Dendritic cell treated with granulocyte-macrophage colony-stimulating factor and Interleukin-4, amounts not matched to agents 40 ng/mL and 50 ng/mL, for 4 days (primary cell): ENCODE data around the gene RIMS3.
"Not testable (repeated sequence)": the region's sequence is repeated elsewhere in the genome, so short reads cannot be mapped to it uniquely, and the experiment has no call there.

ENCODE experiments used
- H3K27ac Mint-ChIP-seq: one replicate; pipeline ENCODE4 v1.8.0; 2022; ENCODE audit warnings: mild to moderate bottlenecking, mixed read lengths
- H3K27me3 Mint-ChIP-seq: one replicate; pipeline ENCODE4 v1.8.0; 2022; ENCODE audit warnings: mild to moderate bottlenecking, mixed read lengths
- H3K36me3 Mint-ChIP-seq: one replicate; pipeline ENCODE4 v1.8.0; 2022; ENCODE audit warnings: low read depth, mixed read lengths
- H3K4me1 Mint-ChIP-seq: one replicate; pipeline ENCODE4 v1.8.0; 2022; ENCODE audit warnings: low read depth, mixed read lengths
- H3K4me3 Mint-ChIP-seq: one replicate; pipeline ENCODE4 v1.8.0; 2022; ENCODE audit warnings: mild to moderate bottlenecking, moderate library complexity, mixed read lengths
- H3K9me3 Mint-ChIP-seq: one replicate; pipeline ENCODE4 v1.8.0; 2022; ENCODE audit warnings: mixed read lengths
- intact Hi-C: fragments of 100-400 bp; cut with micrococcal nuclease; formaldehyde crosslinking; loops from one replicate; pipeline ENCODE4 v1.15.0; 2022

The RIMS3 gene

DNA sequence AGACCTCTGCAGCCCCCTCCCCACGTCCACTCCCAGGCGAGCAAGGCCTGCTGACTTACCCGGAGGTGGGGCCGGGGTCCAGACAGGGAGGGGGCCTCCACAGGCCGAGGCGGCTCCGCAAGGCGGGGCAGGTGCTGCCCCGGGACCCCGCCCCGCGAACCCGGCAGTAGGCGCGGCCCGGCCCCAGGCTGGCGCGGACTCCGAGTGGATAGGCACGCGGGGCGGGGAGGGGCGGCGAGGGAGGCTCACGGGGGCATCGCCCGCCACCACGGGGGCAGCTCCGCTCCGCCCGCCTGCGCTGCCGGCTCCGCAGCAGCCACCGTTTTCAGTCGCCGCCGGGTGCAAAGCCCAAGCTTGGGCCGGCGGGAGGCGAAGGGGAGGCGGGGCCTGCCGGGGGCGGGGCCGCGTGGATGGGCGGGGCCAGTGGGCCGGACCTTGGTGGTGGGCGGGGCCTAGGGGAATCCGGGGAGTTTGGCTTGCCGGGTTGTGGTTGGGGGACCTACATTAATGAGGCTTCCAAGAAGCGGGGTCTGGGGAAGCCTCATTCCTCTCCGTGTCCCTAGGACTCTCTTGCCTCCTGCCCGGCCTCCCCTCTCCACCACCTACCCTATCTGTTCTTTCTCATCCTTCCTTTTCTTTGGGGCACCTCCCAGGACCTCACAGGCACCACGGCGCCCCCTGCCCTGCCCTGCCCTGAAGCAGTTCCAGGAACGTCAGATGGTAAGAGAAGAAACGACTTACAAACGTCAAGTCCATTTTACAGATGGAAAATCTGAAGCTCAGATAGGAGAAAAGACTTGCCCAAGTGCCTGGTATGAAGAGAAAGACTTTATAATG, at the start of gene RIMS3:
TSS of gene RIMS3 (minus strand) at position 348 of the 837 bp plus-strand sequence. CDS start 23,757 bp downstream, outside the sequence.
- Mint-ChIP-seq H3K4me1 (peaks cover 41% of the 10 kb centered on the region), H3K27ac (peak within 1 kb of the TSS; percentile 74), H3K9me3 (no peaks in the 10 kb centered on the region)

DNA sequence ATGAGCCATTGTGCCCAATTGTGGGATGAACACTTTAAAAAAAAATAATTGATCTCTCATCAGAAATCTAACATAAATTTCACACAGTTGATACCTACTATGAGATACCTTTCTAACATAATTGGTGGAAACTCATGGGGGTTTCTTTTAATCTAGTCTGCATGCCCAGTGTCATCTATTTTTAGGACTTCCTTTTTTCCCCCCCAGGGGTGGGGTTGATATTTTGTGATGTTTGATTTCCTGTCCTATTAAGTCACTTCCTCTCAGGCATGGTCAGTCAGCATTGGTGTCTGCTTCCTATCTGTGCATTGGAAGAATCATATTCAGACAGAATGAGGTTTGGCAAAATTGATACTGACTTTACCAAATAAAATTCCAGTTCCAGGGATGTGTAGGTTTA, 47.5 kb upstream of the RIMS3 start:
- Mint-ChIP-seq H3K27ac (peak overlapping the region; percentile 80), H3K4me1 (peaks cover 56% of the 10 kb centered on the region), H3K4me3 (no peak overlapping the region), H3K36me3 (peaks cover 7% of the 10 kb centered on the region), H3K27me3 (no peaks in the 10 kb centered on the region), H3K9me3 (no peaks in the 10 kb centered on the region)
- intact Hi-C loops = no loop called here

More for the DNA sequence above, at the start of gene RIMS3:
- H3K4me3 Mint-ChIP-seq = peak within 1 kb of the TSS; percentile 81
- no peaks in the 10 kb centered on the region for H3K36me3 Mint-ChIP-seq
- H3K27me3 Mint-ChIP-seq = peaks cover 20% of the 10 kb centered on the region
- intact Hi-C loops = no loop called here

DNA sequence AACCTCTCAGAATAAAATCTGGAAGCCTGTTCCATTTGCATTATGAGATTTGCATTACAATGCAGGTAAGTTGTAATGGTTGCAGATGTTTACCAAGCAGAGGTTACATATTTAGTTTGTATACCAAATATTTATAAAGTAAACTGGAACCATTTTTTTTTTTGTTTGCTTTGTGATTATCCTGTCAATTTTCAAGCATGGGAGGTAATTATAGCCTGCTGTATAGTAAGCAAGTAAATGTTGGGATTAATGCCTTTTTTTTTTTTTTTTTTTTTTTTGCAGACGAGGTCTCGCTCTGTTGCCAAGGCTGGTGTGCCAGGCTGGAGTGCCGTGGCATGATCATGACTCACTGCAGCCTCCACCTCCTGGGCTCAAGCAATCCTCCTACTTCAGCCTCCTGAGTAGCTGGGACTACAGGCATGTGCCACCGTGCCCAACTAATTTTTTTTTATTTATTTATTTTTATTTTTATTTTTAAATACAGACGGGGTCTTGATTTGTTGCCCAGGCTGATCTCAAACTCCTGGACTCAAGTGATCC, 47.0 kb upstream of the RIMS3 start:
- peaks cover 56% of the 10 kb centered on the region for H3K4me1 Mint-ChIP-seq
- H3K27ac Mint-ChIP-seq = peak overlapping the region; percentile 80
- H3K27me3 Mint-ChIP-seq = no peaks in the 10 kb centered on the region
- peaks cover 7% of the 10 kb centered on the region for H3K36me3 Mint-ChIP-seq
- H3K4me3 Mint-ChIP-seq = no peak overlapping the region
- no peaks in the 10 kb centered on the region for H3K9me3 Mint-ChIP-seq
- intact Hi-C loops = no loop called here

DNA sequence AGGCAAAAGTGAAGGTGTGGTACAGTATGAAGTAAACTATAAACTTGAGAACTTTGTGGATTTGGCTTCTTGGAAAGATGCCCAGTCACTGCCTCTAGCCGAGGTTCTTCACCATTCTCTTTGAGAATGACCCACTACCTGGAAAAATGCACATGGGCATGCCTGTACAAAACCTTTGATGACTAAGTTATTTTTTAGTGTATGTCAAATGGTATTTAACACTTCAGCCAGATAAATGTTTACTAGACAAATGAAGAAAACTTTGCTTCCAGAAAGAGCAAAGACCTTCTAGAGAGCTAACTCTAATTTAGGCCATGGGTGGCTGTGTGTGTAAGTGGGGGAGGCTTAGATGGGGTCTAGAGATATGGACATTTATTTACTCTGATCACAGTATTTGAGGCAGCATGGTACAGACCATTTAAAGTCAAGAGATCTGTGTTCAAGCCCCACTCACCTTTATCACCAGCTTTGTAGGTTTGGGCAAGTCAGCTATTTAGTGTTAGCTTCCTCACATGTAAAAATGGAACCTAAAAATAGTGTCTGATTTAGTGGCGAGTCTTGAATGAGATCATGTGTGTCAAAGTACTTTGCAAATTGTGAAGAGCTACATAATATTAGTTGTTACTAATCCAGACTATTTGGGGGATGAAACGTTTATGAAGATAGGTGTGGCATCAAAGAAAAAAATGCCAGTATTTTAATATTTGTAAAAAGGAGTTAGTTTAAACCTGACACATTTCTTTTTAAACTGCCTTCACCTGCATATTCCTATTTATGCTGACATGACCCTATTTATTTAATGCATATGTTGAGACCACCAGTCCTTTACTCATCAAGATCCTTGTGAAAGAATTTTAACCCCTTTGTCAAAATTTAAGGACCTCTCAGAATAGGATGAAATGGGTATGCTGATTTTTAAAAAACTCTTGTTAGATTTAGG, 46.3 kb upstream of the RIMS3 start:
- Mint-ChIP-seq H3K36me3 (peaks cover 4% of the 10 kb centered on the region), H3K27ac (peak overlapping the region; percentile 80), H3K4me1 (peaks cover 53% of the 10 kb centered on the region), H3K27me3 (no peaks in the 10 kb centered on the region), H3K9me3 (no peaks in the 10 kb centered on the region), H3K4me3 (no peak overlapping the region)
- intact Hi-C loops = no loop called here

DNA sequence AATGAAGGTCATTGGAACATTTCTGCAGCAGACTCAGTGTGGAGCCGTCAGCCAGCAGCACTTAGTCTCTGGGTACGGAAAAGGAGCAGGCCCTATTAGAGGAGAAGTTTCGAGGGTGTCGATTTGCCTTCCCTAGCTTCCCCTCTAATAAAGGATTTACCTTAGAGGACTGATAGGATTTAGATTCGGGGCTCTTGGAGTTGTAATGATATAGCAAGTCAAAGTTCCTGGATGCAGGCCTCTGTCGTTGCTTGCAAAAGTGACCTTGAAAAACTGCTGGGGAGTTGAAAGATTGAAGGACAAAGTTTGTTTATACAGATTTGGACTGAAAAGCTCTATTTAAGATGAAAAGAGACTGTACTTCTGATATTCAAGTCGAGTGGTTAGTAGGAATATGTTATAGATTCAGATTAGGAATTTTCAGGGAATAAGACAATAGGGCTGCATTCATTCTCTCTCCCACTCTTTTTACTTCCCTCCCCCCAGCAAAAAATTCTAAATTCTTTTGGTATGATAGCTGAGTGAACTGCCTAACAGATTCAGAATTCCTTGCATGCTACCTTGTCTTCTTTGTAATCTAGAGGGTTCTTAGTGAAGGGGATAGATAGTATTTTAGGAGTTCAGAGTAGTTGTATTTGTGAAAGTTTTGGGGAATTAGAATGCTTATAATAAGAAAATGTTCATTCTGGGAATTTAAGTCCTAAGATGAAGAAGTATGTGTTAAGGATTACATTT, 45.3 kb upstream of the RIMS3 start:
- intact Hi-C loops = no loop called here
- H3K4me3 Mint-ChIP-seq = no peak overlapping the region
- peak overlapping the region; percentile 80 for H3K27ac Mint-ChIP-seq
- H3K4me1 Mint-ChIP-seq = peaks cover 50% of the 10 kb centered on the region
- H3K36me3 Mint-ChIP-seq = no peaks in the 10 kb centered on the region
- no peaks in the 10 kb centered on the region for H3K27me3 Mint-ChIP-seq
- no peaks in the 10 kb centered on the region for H3K9me3 Mint-ChIP-seq

DNA sequence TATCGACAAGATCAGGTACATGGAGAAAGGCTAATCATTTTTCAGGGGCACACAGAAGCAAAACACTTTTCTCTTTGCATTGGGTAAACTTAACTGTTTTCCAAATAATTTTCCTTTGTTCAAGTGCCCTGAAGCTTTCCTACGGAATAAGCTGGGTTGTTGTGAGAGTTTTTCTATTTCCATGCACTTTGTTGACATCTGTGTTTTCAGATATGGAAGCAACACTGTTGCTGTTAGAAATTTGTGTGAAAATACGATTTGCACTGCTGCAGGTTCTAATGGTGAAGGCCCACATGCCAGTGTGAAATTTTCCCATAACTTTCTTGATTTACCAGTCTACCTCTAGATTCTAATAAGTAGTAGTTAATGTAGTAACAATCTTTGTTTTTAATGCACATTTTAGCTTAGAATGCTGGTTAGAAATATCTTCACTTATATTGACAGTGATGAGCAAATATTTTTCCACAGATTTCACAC, 44.4 kb upstream of the RIMS3 start:
- peak overlapping the region; percentile 80 for H3K27ac Mint-ChIP-seq
- H3K4me1 Mint-ChIP-seq = peaks cover 50% of the 10 kb centered on the region
- intact Hi-C loops = loop anchor here (2.0 kb wide), 1 partner anchor 17 kb away; no protein-coding TSS in a partner anchor
- H3K9me3 Mint-ChIP-seq = no peaks in the 10 kb centered on the region
- H3K4me3 Mint-ChIP-seq = peak overlapping the region; percentile 63
- no peaks in the 10 kb centered on the region for H3K27me3 Mint-ChIP-seq
- no peaks in the 10 kb centered on the region for H3K36me3 Mint-ChIP-seq

DNA sequence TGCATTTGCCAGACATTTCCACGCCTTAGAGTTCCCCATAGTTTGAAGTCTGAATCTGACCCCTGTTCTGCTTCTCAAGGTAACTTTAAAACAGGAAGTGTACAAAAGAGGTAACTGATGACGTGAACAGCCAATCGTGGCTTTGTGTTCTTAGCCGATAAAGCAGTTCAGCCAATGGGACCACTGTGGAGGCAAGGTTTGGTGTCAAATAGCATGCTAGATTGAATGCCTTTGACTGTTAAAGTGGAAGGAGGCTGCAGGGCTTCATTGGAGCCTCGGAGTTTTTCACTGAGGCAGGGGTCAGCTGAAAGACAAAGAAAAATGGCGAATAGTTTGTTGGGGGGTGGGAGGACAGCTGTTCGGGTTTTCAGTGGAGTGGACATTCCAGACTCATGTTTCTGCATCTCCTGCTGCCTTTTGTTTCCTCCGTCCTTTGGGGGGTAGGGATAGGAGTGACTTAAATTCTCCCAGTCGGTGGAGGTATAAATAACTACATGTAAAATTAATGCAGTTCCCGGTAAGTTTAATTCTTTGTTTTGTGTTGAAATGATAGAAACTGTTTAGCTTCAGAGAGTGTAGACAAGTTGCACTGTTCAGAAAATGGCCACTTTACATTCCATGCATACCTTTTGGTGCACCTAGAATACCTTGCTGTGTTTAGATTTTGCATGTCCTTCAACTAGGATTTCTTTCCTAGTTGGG, 43.8 kb upstream of the RIMS3 start:
- intact Hi-C loops = loop anchor here (2.0 kb wide), 1 partner anchor 16 kb away; no protein-coding TSS in a partner anchor
- Mint-ChIP-seq H3K27ac (peak overlapping the region; percentile 68), H3K9me3 (no peaks in the 10 kb centered on the region), H3K4me1 (peaks cover 56% of the 10 kb centered on the region), H3K36me3 (no peaks in the 10 kb centered on the region), H3K27me3 (no peaks in the 10 kb centered on the region), H3K4me3 (peak overlapping the region; percentile 63)

DNA sequence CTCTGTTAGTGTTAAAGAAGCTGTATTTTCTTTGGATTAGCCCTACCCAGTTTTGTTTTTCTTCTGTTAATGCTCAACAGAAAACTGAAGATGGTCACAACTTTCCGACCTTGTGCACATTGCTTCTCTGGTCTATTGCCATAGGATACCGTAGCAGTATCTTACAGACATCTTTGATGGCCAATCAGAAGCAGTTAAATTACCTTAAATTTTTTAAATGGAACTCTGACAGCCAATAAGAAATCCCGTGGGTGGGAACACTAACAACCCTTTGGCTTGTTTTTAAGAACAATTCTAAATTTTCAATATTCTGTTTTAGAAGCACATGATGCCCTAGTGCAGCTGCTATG, 43.2 kb upstream of the RIMS3 start:
- intact Hi-C loops = loop anchor here (2.0 kb wide), 1 partner anchor 16 kb away; no protein-coding TSS in a partner anchor
- H3K27ac Mint-ChIP-seq = peak overlapping the region; percentile 68
- H3K4me3 Mint-ChIP-seq = peak overlapping the region; percentile 63
- H3K4me1 Mint-ChIP-seq = peaks cover 57% of the 10 kb centered on the region
- no peaks in the 10 kb centered on the region for H3K27me3 Mint-ChIP-seq
- no peaks in the 10 kb centered on the region for H3K9me3 Mint-ChIP-seq
- no peaks in the 10 kb centered on the region for H3K36me3 Mint-ChIP-seq

DNA sequence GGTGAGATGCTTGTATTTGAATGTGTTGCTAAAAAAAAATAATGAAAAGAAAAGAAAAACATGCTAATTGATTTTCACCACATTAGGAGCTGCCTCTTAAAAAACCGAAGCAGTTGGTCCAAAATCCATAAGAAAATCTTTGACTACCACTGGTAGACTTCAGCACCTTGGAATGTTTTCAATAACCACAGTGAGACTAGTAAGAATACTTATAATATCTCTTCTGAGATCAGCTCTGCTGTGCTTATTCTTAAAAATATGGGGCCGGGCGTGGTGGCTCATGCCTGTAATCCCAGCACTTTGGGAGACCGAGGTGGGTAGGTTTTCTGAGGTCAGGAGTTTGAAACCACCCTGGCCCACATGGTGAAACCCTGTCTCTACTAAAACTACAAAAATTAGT, 41.1 kb upstream of the RIMS3 start:
- no peak overlapping the region for H3K4me3 Mint-ChIP-seq
- no peaks in the 10 kb centered on the region for H3K27me3 Mint-ChIP-seq
- H3K36me3 Mint-ChIP-seq = no peaks in the 10 kb centered on the region
- H3K27ac Mint-ChIP-seq = no peak overlapping the region
- H3K9me3 Mint-ChIP-seq = no peaks in the 10 kb centered on the region
- peaks cover 60% of the 10 kb centered on the region for H3K4me1 Mint-ChIP-seq
- intact Hi-C loops = no loop called here

DNA sequence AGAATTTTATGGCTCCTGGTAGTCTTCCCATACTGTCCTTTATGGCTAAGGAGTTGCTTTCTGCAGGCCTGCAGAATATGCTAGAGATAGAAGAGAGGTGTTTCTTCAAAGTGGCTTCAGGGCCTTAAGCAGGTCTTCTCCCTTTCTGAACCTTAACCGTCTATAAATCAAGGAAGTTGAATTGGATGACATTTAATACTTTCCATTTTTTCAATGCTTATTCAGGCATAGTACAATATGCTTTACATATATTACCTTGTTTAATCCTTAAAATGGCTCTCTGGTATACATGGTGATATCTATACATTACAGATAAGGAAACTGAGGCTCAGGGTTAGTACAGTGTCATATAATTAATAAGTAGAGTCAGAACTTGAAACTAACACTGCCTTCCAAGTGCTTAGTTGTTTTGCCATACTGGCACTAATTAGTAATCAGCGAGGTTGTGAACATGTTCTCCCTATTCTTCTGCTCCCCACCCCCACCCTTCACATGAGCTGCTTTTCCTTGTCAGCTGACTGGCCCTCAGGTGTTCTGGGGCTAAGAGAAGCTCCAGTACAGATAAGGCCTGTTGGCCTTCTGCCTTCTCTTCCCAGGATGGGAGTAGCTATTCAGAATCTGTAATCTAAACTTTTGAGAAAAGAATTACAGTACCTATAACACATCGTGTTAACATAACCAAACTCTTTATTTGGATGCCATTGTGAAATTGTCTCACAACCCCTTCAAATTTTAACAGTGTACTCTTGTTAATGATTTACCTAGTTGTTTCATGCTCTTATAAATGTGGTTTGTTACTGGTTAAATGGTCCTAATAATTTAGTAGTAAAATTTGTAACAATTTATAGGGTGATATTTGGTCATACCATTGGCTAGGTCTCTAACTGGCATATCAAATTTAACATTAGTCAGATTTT, 39.6 kb upstream of the RIMS3 start:
- no peaks in the 10 kb centered on the region for H3K9me3 Mint-ChIP-seq
- peaks cover 48% of the 10 kb centered on the region for H3K4me1 Mint-ChIP-seq
- intact Hi-C loops = no loop called here
- H3K27ac Mint-ChIP-seq = no peak overlapping the region
- no peaks in the 10 kb centered on the region for H3K27me3 Mint-ChIP-seq
- no peak overlapping the region for H3K4me3 Mint-ChIP-seq
- no peaks in the 10 kb centered on the region for H3K36me3 Mint-ChIP-seq

DNA sequence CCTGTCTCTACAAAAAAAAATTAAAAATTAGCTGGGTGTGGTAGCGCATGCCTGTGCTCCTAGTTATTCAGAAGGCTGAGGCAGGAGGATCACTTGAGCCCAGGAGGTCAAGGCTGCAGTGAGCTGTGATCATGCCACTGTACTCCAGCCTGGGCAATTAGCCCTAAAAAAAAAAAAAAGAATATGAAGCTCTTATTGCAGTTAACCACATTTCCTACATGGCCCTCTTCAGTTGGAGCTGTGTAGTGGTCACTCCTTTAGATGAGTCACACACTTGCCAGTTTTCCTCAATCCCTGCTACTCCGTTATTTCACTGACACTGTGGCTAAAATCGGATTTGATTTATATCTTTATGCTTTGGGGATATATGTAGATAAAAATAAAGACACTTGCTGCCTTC, 37.8 kb upstream of the RIMS3 start:
- H3K9me3 Mint-ChIP-seq = no peaks in the 10 kb centered on the region
- no peaks in the 10 kb centered on the region for H3K36me3 Mint-ChIP-seq
- no peaks in the 10 kb centered on the region for H3K27me3 Mint-ChIP-seq
- no peak overlapping the region for H3K4me3 Mint-ChIP-seq
- intact Hi-C loops = no loop called here
- H3K4me1 Mint-ChIP-seq = peaks cover 40% of the 10 kb centered on the region
- no peak overlapping the region for H3K27ac Mint-ChIP-seq

DNA sequence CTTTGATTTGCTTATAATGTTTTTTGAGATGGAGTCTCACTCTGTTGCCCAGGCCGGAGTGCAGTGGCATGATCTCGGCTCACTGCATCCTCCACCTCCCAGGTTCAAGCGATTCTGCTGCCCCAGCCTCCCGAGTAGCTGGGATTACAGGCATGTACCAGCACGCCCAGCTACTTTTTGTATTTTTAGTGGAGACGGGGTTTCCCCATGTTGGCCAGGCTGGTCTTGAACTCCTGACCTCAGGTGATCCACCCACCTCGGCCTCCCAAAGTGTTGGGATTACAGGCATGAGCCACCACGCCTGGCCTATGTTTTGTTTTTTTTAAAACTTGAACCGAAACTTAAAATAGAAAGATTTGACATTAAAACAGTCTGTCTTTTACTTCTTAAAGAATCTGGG, 37.3 kb upstream of the RIMS3 start:
- H3K27me3 Mint-ChIP-seq, H3K36me3 Mint-ChIP-seq, intact Hi-C loops, H3K4me3 Mint-ChIP-seq, H3K27ac Mint-ChIP-seq, H3K9me3 Mint-ChIP-seq: not testable (repeated sequence)
- H3K4me1 Mint-ChIP-seq = peaks cover 37% of the 10 kb centered on the region
